Nucleus accumbens (tissue), 56 donors: ENCODE results near the gene MYO16.
A peak's percentile ranks its signal among the peaks of the same experiment; 100 is the strongest.

Experiments used
- DNase-seq, 56 donors: peaks; one replicate each; lab custom pipeline; 2025; lab: John Stamatoyannopoulos, UW

The MYO16 gene

DNA sequence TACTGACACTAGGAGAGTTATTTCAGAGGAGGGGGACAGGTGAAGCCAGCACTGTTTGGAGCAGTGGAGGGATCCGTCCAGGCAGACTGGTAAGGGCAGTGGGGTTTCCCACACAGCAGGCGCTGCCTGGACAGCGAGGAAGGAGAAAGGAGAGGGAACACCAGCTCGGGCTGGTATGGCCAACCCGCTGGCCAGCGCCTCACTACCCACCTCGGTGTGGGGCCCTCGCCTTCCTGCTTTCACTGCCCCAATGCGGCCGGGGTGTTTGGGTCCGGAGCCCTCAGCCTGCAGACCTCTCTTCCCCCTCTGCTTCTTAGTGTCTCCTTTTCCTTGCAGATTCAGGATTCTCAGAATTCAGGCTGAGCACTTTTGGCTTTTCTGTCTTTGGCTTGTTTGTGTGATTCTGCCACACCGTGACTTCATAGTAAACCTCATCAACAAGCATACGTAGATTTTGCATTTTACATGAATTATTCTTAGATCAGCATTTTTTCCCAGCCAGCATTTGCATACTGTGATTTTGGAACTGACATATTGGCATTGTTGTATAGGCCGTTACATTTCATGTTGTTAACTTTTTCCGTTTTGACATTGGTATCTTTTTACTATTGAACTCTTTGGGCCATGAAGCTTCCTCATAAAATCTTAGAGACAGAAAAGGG is 294.1 kb downstream of the MYO16 start:
- no peak for DNase-seq

DNA sequence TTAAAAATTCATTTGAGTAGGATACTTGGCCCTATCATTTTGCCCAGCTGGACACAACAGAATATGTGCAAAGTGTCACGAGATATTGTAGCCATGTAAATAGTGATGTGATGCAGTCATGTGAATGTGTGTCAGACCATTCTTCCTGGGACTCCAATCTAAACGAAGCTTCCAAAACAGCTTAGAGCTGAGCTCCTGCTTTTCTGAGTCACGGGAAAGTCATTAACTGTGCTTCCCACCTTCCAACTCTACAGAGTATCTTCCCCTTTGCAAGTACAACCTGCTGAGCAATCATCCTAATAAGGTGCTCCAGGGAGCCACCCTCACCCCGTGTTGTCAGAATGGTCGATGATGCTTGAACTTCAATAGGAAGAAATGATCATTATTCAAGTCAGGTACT is 294.7 kb downstream of the MYO16 start:
- DNase-seq, result peak in 18 of 56 donors; percentile 5 to 68 (median 30)

DNA sequence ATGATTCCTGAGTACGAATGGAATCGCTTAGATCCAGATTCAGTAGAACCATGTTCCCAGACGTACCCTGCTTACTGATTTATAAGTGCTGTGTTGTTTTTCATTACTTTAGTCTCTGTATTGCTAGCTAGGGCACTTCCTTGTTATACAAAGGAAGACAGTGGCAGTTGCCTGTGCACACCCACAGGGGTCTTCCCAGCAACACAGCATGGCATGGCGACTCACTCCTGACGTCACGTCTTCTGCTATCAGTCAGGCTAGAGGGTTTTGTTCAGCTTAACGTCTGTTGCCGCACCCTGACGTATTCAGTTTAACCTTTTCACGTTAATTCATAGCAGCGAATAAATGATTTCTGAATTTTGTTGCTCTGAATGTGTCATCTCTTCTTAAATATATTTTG is 295.1 kb downstream of the MYO16 start:
- peak in 1 of 56 donors; percentile 38 for DNase-seq

DNA sequence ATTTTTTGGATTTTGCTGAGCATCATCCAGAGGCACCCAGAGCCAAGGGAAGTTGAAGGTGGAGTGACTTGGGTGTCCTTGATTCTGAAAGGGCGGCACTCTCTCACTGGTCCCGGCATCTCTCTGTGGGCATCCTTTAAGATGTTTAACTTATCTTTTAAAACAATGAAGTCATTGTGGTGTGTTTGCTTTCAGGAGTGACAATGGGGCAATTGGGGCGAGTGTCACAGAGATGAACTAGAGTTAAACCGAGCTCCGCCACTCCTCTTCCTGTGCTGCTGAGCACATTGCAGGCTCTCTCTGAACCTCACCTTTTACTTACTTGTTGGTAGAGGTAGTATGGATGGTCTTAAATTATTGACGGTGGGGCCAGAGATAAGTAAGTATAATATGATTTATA is 295.7 kb downstream of the MYO16 start:
- no peak for DNase-seq

DNA sequence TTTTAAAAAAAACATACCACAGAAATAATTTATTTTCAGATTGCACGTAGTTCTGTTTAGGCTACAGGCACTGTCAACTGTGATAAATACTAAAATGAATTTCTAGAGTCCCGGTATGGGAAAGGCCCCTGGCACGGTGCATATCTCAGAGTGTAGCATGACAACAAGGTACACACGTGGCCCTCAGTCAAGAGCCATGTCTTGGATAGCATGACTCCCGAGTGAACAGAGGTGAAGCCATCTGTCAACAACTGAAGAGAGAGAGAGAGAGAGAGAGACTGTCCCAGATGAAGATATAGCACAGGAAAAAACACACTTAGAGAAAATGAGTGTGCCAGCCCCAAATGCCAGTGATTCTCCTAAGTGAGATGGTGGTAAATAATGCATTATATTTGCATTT is 297.5 kb downstream of the MYO16 start:
- no peak for DNase-seq

DNA sequence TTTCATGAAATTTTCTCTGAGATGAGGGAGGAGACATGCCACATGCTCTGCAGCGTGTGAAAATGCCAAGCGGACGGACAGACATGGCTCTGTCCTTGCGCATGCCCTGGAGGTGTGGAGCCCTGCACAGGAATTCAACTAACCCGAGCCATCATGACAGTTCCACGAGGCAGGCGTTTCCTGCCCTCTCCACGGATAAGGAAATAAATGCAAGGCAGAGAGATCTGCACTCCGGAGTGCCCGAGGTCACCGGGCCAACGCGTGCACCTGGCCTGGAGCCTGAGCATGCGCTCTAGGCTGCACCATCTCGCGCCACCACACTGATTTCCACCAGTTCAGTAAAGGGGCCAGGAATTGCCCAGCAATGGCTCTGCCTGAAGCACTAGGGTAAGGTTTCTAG is 298.2 kb downstream of the MYO16 start:
- no peak for DNase-seq

DNA sequence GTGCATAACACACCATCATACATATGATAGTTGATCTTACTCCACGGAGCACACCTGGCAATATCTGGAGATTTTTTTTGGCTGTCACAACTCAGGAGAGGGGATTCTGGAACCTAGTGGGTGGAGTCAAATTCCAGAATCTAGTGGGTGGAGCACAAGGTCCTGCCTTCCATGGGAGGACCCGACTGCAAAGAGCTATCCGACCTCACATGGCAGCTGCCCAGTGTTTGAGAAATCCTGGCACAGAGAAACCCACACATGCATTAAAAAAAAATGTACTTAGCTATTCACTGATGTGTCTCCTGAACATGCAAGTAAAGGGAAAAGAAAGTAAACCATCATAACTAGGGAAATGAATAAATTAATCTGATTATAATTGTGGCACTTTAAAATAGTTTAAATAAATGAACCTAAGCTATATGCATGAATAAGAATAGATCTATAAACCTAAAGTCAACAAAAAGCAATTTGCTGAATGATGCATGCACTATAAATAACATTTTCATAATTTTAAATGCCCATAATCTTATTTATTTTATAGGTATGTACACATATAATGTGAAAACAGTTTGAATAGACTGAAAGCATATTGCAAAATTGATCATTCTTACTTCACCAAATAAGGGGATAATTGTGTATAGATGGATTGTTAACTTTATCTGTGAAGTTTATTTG is 300.3 kb downstream of the MYO16 start:
- DNase-seq, result no peak

DNA sequence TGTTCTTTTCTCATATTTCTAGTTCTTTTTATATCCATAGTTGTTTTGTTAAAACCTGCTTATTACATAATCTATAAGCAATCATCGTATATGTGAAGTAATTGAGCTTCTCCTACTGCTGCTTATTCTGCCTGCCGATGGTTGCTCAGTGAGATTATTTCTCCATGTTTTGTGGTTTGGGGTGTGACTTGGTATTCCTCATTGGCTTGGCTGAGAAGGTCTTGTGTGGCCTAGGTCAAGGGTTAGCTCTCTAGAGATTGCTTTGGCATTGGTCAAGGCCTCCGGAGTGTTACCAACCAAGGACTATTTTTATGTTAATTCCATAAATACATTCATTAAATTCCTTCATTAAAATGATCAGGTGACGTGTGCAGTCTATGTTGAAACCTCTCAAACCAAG is 302.8 kb downstream of the MYO16 start:
- no peak for DNase-seq

DNA sequence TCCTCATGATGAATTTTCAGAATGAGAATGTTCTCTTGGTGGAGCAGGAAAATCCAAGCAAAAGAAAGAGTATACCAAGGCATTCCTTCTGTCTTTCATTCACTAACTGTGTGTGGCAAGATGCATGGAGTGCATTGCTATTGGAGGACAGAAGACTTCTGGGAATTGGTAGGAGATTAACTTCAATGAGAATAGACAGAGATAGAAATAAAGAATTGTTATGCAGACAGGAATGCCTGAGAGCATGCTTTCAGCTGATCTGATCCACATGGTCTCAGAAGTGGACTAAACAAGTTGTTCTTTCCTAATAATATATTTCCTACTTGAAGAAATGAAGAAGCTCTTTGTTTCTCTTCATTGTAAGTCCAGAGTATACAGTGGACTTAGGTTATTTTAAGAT is 303.6 kb downstream of the MYO16 start:
- DNase-seq, result no peak

DNA sequence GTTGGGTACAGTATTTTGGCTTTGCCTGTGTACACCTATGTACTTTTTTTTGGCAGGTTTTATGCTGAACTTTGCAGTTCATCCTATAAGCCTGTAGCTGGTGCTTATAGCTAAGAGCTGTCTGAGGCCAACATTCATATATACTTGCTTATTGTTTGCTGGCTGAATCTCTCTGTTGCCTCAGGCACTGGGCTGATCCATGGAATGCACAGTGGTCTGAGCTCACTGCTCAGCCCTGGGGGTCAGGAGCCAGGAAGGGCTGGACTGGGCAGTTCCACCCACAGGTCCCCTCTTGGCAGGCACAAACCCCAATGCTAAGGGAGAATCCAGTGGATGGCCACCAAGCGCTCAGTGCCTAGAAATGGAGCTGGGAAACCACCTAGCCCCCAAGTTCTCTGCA is 308.7 kb downstream of the MYO16 start:
- DNase-seq, result no peak

DNA sequence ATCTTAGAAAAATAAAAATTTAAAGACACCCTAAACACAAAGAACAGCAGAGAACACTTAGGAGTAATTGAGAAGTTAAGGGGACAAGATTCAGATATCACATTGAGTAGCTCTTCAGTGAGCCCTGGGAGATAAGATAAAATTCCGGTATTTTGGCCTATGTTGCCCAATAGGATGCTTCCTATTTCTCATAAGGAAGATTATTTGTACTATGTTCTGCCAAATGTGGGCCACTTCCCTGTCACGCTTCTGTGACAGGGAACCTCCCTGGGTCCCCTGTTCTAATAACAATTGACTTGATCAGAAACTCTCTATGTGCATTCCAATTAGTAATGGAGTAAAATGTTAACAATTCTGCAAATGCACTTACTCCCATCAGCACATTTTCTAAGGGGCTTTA is 310.7 kb downstream of the MYO16 start:
- DNase-seq, result no peak

DNA sequence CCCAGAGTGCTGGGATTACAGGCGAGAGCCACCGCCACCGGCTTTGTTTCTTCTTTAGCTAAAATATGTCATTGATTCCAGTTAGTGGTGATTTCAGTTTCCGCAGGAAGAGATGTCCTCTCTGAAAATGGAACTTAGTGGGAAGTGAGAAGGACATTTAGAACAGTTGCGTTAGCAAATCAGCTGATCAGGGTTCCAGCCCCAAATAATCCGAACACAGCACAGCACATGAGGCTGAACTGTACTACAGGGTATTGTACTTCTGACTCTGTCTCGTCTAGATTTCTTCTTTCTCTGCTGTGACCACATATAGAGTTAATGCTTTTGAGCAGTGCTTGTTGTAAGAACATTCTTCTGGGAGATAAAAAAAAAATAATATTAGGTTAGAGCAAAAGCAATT is 314.4 kb downstream of the MYO16 start:
- DNase-seq, result no peak

DNA sequence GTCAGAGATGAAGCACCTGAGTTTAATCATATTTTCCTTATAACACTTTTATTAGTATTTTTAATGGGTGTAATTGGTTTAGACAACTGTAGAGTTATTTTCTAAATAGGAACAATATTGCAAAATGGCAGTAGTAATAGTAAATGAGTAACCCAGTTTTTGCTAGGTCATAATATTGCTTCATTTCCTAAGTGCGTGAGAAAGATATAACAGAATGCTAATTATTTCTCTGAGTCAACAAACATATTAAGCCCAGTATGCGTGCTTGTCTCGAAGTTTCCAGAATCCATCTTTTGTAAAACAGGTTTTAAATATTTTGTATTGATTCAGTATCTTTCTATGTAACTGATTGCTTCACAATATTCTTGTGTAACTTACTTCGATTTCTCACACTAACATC is 315.3 kb downstream of the MYO16 start:
- DNase-seq, result no peak

DNA sequence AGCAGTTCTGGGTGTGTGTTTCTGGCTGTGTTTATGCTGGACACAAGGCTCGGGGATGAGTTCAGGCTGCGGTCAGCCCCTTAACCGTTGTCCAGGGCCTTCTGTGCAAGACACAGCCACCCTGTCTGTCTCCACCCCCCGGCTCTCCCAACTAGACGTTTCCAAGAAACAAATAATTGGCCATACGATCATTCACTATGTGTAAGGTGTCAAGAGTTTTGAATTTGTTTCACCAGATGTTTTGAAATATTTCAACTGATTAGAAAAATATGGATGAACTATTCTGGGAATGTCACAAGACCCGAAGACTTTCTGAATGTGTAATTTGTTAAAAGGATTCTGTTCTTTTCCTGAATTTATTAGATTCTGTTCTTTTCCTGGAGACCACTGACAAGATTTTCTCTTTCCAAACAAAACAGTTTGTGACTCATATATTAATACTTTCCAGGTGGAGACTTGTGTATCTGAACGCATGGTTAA is 318.2 kb downstream of the MYO16 start:
- DNase-seq, result no peak

DNA sequence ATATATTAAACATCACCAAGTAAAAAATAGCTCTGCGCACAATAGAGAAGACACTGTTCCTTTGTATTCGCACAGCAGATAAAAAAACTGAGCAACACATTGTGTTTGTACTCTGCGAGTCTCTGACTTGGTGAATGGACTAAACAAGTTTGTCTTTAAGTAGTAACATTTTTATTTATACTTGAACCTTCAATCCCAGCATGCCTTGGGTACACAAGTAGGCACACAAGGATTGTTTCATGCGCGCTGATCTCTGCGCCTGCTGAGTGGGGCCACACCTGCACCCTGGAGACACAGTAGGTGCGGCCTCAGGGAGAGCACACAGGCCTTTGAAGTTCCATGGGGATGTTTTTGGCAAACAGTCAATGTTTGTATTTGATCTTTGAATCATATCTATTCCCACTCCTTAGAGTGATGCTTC is 318.9 kb downstream of the MYO16 start:
- DNase-seq, result no peak

DNA sequence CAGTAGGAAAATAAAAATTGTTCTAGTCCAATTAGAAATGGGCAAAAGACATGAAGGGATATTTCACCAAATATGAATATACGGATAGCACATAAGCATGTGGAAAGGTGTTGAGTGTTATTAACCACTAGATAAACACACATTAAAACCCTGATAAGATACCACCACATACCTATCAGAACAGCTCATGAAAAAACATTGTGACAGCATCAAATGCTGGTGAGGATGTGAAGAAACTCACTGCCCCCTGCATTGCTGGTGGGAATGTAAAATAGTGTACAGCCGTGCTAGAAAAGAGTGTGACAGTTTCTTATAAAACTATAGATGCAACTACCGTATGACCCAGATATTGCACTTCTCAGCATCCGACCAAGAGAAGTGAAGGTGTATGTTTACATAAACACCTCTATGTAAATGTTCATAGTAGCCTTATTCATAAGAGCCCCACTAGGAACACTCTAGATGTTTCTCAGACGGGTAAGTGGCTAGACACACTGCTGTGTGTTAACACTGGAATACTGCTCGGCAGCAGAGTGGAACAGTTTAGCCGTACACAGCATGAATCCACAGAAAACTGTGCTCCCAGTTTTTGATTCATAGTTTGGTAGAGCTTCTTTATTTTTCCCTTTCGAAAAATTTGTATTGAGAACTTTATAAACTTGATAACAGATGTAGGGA is 321.1 kb downstream of the MYO16 start:
- DNase-seq, result no peak

DNA sequence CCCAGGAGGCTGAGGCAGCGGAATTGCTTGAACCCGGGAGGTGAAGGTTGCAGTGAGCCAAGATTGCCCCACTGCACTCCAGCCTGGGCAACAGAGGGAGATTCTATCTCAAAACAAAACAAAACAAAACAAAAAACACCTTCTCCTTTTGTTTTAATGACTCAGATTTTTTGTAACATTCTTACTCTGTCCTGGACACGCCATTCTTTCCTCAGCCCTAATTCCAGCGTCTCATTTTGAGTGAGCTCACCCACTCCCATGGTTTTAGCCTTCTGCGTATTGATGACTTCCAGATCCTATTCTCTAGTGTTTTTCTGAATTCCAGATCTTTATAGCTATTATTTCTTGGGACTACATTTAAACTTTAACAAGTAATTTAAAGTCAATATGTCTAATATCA is 326.3 kb downstream of the MYO16 start:
- no peak for DNase-seq

DNA sequence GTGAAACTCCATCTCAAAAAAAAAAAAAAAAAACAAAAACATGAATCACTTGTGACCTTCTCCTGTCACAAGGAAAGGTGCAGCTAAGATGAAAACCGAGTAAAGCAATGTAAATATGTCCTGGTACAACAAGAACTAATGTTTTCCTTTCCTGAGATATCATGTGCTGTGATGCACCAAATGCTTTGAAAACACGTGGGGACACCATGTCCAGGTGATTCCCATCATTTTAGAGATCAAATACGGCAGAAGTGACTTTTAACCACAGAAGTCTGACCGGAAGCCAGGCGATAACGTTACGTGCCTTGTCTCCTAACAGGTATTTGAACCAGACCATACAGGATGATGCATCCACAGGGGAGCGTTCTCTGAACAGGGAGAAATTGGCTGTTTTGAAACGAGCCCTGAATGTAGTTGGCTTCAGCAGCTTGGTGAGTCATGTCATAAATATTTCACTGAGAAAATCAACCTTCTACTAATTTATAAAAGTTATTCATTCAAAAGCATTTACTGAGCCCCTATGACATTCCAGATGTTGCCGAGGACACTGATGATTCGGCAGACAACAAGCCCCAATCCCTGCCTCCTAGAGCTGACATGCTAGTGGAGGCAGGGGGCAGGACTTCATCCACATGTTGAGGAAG is 328.1 kb downstream of the MYO16 start:
- DNase-seq, result no peak

DNA sequence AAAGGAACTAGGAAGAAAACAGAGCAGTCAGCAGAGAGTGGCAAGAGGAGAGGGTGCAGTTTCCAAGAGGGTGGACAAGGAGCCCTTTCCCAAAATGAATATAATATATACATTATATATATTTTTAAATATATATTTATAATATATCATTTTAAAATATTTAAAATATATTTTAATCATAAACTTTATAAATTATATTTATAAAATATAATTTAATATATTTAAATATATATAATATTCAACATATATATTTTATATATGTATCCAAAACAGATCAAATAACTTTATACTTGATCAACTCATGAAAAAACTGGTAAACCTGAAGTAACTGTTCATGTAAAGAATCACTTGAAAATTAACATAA is 328.6 kb downstream of the MYO16 start:
- no peak for DNase-seq

DNA sequence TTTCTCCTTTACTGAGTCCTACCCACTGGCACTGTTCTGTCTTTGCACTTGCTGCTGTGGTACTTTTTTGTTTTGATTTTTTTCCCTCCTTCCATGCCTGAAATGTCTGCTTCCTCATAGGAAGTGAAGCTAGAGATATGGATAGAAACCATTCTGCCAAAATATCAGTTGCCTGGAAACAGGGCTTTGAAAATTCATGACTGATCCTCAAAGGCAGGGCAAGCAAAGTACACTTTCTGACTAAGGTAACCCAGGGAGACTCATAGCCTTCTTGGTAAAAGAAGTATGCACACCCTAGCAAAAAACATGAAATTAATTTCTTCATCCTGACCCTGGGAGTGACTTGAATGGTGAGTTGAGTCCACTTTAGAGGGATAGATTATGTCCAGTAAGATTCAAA is 329.8 kb downstream of the MYO16 start:
- peak in 1 of 56 donors; percentile 19 for DNase-seq

DNA sequence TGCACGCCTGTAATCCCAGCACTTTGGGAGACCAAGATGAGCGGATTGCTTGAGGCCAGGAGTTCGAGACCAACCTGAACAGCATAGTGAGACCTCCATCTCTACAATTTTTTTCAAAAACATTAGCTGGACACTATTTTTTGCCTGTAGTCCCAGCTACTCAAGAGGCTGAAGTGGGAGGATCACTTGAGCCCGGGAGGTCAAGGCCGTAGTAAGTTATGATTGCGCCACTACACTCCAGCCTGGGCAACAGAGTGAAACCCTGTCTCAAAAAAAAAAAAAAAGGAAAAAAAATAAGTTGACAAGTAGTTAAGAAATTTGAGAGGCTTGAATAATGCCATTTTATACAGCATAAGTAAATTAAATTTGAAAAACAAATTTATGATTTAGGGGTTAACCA is 330.6 kb downstream of the MYO16 start:
- DNase-seq, result no peak
